HUDEP-2 (cell line): Measurements from ENCODE around the gene GPATCH2.
"Not testable (repeated sequence)": the region's sequence is repeated elsewhere in the genome, so short reads cannot be mapped to it uniquely, and the experiment has no call there.

ENCODE experiments used
- DNase-seq, 76 experiments: peaks; one replicate each; lab custom pipeline; 2025; ENCODE audit not compliant: unreplicated experiment in 76 of 76; lab: John Stamatoyannopoulos, UW

The GPATCH2 gene

GRCh38 chr1:217456261-217456660 lies 174.6 kb downstream of the GPATCH2 start:
- peak in 1 of 76 experiments; percentile 3 for DNase-seq

- DNase-seq: no peak
Observed at GRCh38 chr1:217453816-217454215, 177.1 kb downstream of the GPATCH2 start.

GRCh38 chr1:217449370-217449769 lies 181.5 kb downstream of the GPATCH2 start:
- DNase-seq: no peak

GRCh38 chr1:217443845-217444244 lies 187.0 kb downstream of the GPATCH2 start:
- no peak for DNase-seq

- no peak for DNase-seq
Observed at GRCh38 chr1:217437376-217437775, 193.5 kb downstream of the GPATCH2 start.

GRCh38 chr1:217435204-217435603 lies 195.7 kb downstream of the GPATCH2 start:
- no peak for DNase-seq

- no peak for DNase-seq
Observed at GRCh38 chr1:217433664-217434063, 197.2 kb downstream of the GPATCH2 start.

GRCh38 chr1:217432339-217432738 lies 198.6 kb downstream of the GPATCH2 start:
- DNase-seq: no peak

GRCh38 chr1:217431395-217431794 lies 199.5 kb downstream of the GPATCH2 start:
- no peak for DNase-seq

GRCh38 chr1:217425422-217425821 lies 205.5 kb downstream of the GPATCH2 start:
- DNase-seq: no peak

- no peak for DNase-seq
Observed at GRCh38 chr1:217419194-217419551, 211.7 kb downstream of the GPATCH2 start.

- no peak for DNase-seq
Observed at GRCh38 chr1:217418269-217419193, 212.4 kb downstream of the GPATCH2 start.

- no peak for DNase-seq
Observed at GRCh38 chr1:217417363-217417762, 213.5 kb downstream of the GPATCH2 start.

- no peak for DNase-seq
Observed at GRCh38 chr1:217407534-217408001, 223.3 kb downstream of the GPATCH2 start.

GRCh38 chr1:217403026-217403720 lies 227.7 kb downstream of the GPATCH2 start:
- DNase-seq: no peak

GRCh38 chr1:217402301-217402700 lies 228.6 kb downstream of the GPATCH2 start:
- DNase-seq: no peak

- DNase-seq: no peak
Observed at GRCh38 chr1:217393896-217394295, 237.0 kb downstream of the GPATCH2 start.

- DNase-seq: no peak
Observed at GRCh38 chr1:217392441-217392840, 238.4 kb downstream of the GPATCH2 start.

- no peak for DNase-seq
Observed at GRCh38 chr1:217389895-217390294, 241.0 kb downstream of the GPATCH2 start.

GRCh38 chr1:217388522-217389065 lies 242.3 kb downstream of the GPATCH2 start:
- DNase-seq: no peak

GRCh38 chr1:217381773-217382172 lies 249.1 kb downstream of the GPATCH2 start:
- not testable (repeated sequence) for DNase-seq
